Fibroblast of skin of abdomen (primary cell): ENCODE measurements around the gene MROH9.

Source experiments
- DNase-seq: peaks from one replicate; pipeline ENCODE4 v3.0.0-alpha.2; 2013

MROH9 gene

GRCh38 chr1:170970256-170970655 lies 34.9 kb downstream of the MROH9 start:
- DNase-seq, result no peak

- DNase-seq, result no peak
Observed at GRCh38 chr1:170978371-170978910, 43.1 kb downstream of the MROH9 start.

DNA sequence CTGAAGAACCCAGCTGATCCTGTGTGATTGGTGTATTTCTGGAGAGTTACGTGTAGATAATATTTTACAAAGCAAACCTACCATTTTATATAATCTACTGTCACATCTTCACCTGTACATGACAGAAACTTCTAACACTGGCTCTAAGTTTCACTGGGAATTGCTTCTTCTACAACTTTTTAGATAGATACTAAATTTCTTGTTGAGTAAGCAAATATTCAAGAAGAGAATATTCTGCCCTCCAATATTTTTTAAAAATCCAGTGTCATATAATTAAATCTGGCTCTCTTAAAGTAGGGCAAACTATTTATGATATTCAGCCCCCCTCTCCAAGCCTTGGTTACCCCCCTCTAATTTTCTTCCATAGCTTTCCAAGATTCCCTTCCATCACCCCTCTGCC lies 50.1 kb downstream of the MROH9 start:
- DNase-seq, result no peak

DNA sequence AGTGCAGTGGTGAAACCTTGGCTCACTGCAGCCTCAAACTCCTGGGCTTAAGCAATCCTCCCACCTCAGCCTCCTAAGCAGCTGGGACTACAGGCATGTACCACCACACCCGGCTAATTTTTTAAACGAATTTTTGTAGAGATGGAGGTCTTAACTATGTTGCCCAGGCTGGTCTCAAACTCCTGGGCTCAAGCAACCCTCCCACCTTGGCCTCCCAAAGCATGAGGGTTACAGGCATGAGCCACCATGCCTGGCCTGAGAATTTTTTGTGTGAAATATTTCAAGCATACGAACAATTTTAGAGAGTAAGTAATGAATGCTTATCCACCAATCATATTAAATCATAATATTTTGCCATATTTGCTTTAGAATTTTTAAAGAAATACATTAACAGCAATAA lies 51.6 kb downstream of the MROH9 start:
- no peak for DNase-seq

DNA sequence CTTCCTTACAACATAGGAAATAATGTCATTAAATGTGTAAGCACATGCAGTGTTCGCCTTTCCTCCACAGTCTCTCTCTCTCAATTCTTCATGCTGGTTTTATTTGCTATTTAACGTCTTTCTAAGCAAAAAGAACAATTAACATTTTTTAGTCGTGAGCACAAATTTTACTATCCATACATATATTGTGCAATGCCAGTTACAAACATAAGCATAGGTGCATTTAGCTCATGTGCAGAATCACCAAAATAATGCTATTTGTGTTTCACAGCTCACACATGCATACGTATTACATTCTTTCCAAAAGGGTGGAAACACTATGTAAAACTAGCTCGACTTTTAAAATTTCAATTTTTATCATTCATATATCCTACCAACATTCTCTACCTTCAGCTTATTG lies 52.1 kb downstream of the MROH9 start:
- DNase-seq, result no peak

DNA sequence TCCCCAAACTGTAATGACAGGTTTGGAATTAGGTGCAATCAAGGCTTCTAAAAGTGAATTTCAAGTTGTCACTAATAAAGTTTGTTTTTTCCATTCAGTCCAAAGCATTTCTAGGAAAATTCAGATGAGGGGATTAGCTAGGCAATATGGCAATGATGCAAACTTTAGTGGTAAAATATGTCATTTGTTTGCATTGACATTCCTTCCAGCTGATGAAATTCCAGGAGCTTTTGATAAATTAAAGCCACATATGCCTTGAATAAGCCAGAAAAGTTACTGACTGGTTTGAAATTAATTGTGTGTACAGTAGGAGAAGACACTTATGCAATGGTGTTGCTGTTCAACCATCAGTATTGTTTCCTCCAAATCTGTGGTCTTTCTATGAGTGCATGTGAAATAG lies 57.8 kb downstream of the MROH9 start:
- DNase-seq, result peak; percentile 34

- no peak for DNase-seq
Observed at GRCh38 chr1:170993717-170994116, 58.4 kb downstream of the MROH9 start.

- no peak for DNase-seq
Observed at GRCh38 chr1:171014880-171015279, 79.5 kb downstream of the MROH9 start.

DNA sequence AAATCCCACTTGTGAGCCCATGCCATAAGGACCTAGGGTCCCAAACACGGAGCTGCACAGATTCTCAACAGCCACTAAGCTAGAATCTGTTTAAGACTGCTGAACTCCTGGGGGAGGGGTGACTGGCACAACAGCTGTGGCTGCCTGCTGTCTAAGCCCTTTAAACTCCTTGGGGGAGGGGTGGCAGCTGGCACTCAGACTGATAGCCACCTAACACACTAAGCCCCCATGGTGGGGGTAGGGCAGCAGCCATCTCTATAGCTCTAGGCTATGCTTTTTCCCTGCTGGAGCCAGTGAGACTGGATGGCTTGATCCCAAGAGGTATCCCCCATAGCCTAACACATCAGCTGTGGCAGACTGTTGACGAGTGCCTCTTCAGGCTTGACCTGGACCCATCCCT lies 82.1 kb downstream of the MROH9 start:
- no peak for DNase-seq

GRCh38 chr1:171019971-171020370 lies 84.6 kb downstream of the MROH9 start:
- no peak for DNase-seq

- no peak for DNase-seq
Observed at GRCh38 chr1:171032822-171033702, 97.7 kb downstream of the MROH9 start.

DNA sequence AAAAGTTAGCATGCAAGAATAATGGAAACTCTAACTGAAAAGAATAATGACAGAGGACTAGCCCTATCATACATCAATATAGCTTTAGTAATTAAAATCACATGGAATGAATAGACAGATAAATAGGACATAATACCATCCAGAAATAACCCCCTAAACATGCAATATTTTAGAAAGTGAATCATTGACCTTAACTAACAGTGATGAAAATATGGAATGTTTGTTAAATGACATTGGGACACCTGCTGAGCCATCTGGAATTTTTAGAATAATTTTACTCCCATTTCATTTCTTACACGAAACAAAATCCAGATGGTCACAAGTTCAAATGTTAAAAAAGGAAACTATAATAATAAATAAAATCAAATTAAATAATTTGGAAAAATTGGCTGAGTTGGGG lies 102.3 kb downstream of the MROH9 start:
- DNase-seq, result peak; percentile 43

- peak; percentile 52 for DNase-seq
Observed at GRCh38 chr1:171038284-171038683, 103.0 kb downstream of the MROH9 start.

GRCh38 chr1:171048014-171048413 lies 112.7 kb downstream of the MROH9 start:
- DNase-seq, result no peak

DNA sequence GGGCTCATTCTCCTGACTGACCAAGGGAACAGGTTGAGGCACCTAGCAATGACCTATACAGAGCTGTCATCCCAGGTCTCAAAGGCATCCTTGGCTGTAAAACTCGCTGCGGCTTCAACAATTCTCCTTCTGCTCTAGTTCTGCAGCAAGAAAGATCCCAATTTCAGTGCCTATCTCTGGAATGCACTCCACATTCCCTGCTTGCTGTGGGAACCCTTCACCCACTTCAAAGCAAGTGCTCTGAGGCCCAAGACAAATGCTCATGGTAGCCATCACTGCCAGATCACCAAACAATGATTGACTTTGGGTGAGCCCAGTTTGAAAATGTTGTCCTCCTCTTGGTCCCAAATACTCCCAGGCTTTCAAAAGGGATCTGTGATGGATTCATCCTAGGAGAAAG lies 117.6 kb downstream of the MROH9 start:
- no peak for DNase-seq

- DNase-seq, result no peak
Observed at GRCh38 chr1:171055966-171056643, 120.8 kb downstream of the MROH9 start.

- no peak for DNase-seq
Observed at GRCh38 chr1:171061425-171062143, 126.2 kb downstream of the MROH9 start.

DNA sequence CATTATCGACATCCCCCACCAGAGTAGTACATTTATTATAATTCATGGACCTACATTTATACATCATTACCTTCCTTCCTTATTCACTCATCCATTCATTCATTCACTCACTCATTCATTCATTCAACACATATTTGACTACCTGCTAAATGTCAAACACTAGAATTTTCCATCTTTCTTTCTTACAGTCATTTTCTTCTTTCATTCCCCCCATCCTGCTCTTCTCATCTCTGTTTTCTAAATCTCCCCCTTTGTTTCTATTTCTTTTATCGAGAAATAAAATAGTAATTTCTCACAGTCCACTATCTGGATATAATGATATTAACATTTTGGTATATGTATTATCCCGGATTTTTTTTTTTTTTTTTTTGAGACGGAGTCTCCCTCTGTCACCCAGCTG lies 127.6 kb downstream of the MROH9 start:
- DNase-seq, result no peak

GRCh38 chr1:171075041-171075440 lies 139.7 kb downstream of the MROH9 start:
- DNase-seq, result no peak

DNA sequence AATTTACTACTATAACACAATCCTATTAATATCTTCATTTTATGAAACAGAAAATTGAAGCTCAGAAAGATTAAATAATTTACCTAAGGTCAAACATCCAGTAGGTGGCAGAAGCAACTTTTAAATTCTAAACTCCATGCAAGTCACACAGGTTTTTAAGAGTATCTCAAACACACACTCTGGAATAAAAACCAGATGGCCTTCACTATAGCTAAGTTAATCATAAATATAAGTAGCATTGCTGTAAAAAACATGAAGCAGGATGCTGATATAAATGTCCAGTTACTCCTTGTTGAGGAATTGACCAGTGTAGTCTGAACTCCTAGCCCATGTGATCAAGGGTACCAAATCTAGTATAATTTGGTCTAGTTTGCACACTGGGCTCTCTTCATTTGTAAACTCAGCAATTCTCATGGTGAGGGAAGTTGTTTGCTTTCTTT lies 146.0 kb downstream of the MROH9 start:
- DNase-seq, result peak; percentile 55

DNA sequence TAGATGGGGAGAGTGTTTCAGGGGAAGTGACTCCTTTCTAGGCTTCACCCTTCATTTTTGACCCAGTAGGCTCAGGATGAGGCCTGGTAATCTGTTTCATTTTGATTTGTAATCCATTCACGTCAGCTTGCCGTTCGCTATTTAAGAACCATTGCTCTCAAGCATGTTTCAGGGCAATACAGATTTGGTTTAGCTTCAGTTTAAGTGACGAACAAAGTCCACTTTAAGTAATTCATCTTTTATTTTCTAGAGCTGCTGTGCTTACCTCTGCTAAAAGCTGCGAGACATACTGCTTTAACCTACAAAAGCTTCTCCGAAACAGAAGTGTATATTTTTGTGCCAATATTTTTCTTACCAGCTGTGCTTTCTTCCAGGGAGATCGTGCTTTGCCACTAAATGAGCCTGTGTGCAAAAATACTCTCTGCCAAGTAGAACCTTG lies 146.4 kb downstream of the MROH9 start:
- DNase-seq, result no peak

- DNase-seq, result no peak
Observed at GRCh38 chr1:171082606-171083005, 147.3 kb downstream of the MROH9 start.

- no peak for DNase-seq
Observed at GRCh38 chr1:171083222-171083621, 147.9 kb downstream of the MROH9 start.
